Measurements from ENCODE around the gene KIRREL1. TPM values are rescaled to one million over a fixed set of nuclear protein-coding genes. Genes with fewer than 3 reads are reported as not detected.

Gene KIRREL1
- 26.6 and 71.6 TPM in 2 replicates for total RNA-seq

GRCh38 chr1:157993147-157993917 is at the start of gene KIRREL1:
TSS of gene KIRREL1 (plus strand) at chr1:157993645. CDS start at chr1:157993677, 32 bp downstream.

Other genes starting within 250 kb of the KIRREL1 start
- gene FCRL2, start 216.5 kb upstream of the KIRREL1 start, total RNA-seq: not detected in 2 replicates
- not detected in 2 replicates for gene FCRL1, start 173.5 kb upstream of the KIRREL1 start, total RNA-seq
- not detected in 2 replicates for gene CD5L, start 151.8 kb upstream of the KIRREL1 start, total RNA-seq
- 0.96 and 3.8 TPM in 2 replicates for gene CD1D, start 187.2 kb downstream of the KIRREL1 start, total RNA-seq